GM23248 (cell line): ENCODE results near the gene MED12L. TPM values are rescaled to one million over a fixed set of nuclear protein-coding genes. Genes with fewer than 3 reads are reported as not detected.
A peak's percentile ranks its signal among the peaks of the same experiment; 100 is the strongest.

Source experiments
- DNase-seq: peaks from one replicate; pipeline ENCODE4 v3.0.0-alpha.2; 2015
- H2AFZ ChIP-seq: fragments of 200-600 bp; sonication (generic); 2 replicates; pipeline ENCODE4 v1.6.1; 2016; ENCODE audit warnings: antibody characterized with exemption
- H3F3A ChIP-seq: fragments of 200-600 bp; sonication (generic); 2 replicates; pipeline ENCODE4 v1.6.1; 2016; ENCODE audit warnings: mild to moderate bottlenecking, antibody characterized with exemption, mixed run types; ENCODE audit not compliant: insufficient read depth
- H3K27ac ChIP-seq: fragments of 200-600 bp; sonication (generic); 2 replicates; pipeline ENCODE4 v1.5.1; 2016; ENCODE audit warnings: mild to moderate bottlenecking
- H3K27me3 ChIP-seq: fragments of 200-600 bp; sonication (generic); replicated peaks from 2 replicates; pipeline ENCODE4 v1.6.1; 2016; ENCODE audit warnings: mild to moderate bottlenecking; ENCODE audit not compliant: insufficient read depth
- H3K36me3 ChIP-seq: fragments of 200-600 bp; sonication (generic); 2 replicates; pipeline ENCODE4 v1.6.1; 2016; ENCODE audit warnings: low read depth, mild to moderate bottlenecking
- H3K4me1 ChIP-seq: fragments of 200-600 bp; sonication (generic); 2 replicates; pipeline ENCODE4 v1.6.1; 2016; ENCODE audit warnings: mild to moderate bottlenecking; ENCODE audit not compliant: insufficient read depth
- H3K4me2 ChIP-seq: fragments of 200-600 bp; sonication (generic); one replicate; pipeline ENCODE4 v1.6.1; 2016; ENCODE audit warnings: mild to moderate bottlenecking; ENCODE audit not compliant: unreplicated experiment
- H3K4me3 ChIP-seq: fragments of 200-600 bp; sonication (generic); 2 replicates; pipeline ENCODE4 v1.5.1; 2016; ENCODE audit warnings: mild to moderate bottlenecking
- H3K79me2 ChIP-seq: fragments of 200-600 bp; sonication (generic); 2 replicates; pipeline ENCODE4 v1.6.1; 2016; ENCODE audit warnings: mild to moderate bottlenecking; ENCODE audit not compliant: insufficient read depth
- H3K9ac ChIP-seq: fragments of 200-600 bp; sonication (generic); 2 replicates; pipeline ENCODE4 v1.6.1; 2016; ENCODE audit warnings: mild to moderate bottlenecking
- H3K9me2 ChIP-seq: fragments of 200-600 bp; sonication (generic); 2 replicates; pipeline ENCODE4 v1.6.1; 2016; ENCODE audit warnings: mixed run types, mild to moderate bottlenecking, moderate library complexity; ENCODE audit not compliant: insufficient read depth
- H3K9me3 ChIP-seq: fragments of 200-600 bp; sonication (generic); one replicate; pipeline ENCODE4 v1.6.1; 2017; ENCODE audit warnings: low read depth
- H4K20me1 ChIP-seq: fragments of 200-600 bp; sonication (generic); 2 replicates; pipeline ENCODE4 v1.6.0; 2016; ENCODE audit not compliant: insufficient read depth
- EZH2 ChIP-seq: fragments of 200-600 bp; sonication (generic); IDR thresholded peaks from 2 replicates; pipeline ENCODE4 v1.6.1; 2018; ENCODE audit warnings: antibody characterized with exemption, mild to moderate bottlenecking; ENCODE audit not compliant: insufficient read depth, poor library complexity, severe bottlenecking
- EZH2phosphoT487 ChIP-seq: fragments of 200-600 bp; sonication (generic); IDR thresholded peaks from 2 replicates; pipeline ENCODE4 v1.6.1; 2018; ENCODE audit warnings: antibody characterized with exemption, moderate library complexity, mild to moderate bottlenecking, low read depth; ENCODE audit not compliant: insufficient read depth
- WGBS, 2 experiments: methylation state at CpG; one replicate each; pipeline ENCODE4 v1.1.6; 2015 to 2017; ENCODE audit warnings: low lambda C conversion rate in 2 of 2, low coverage in 1 of 2; ENCODE audit errors: missing lambda C conversion rate in 2 of 2; 5-methylcytosine and 5-hydroxymethylcytosine counted together
- in situ Hi-C: fragments of 300-500 bp; cut with MboI; formaldehyde crosslinking; loops from 2 replicates; pipeline ENCODE4 v1.15.0; 2020
- polyA plus RNA-seq: library from polyadenylated mRNA; unstranded; fragments of >200 nt; fragmentation: Nextera tagmentation; extraction: Ambion mirVana; gene quantifications from 2 replicates; pipeline ENCODE4 v1.2.1, GENCODE V29; 2016
- total RNA-seq: library from RNA; depleted of rRNA; stranded (reverse); fragments of >200 nt; shearing (Covaris generic); gene quantifications from 2 replicates; pipeline ENCODE4 v1.2.3, GENCODE V29; 2014

MED12L gene
- total and polyA plus RNA-seq, 2 experiments from 2014 or later, result 0.13 to 0.32 TPM

DNA sequence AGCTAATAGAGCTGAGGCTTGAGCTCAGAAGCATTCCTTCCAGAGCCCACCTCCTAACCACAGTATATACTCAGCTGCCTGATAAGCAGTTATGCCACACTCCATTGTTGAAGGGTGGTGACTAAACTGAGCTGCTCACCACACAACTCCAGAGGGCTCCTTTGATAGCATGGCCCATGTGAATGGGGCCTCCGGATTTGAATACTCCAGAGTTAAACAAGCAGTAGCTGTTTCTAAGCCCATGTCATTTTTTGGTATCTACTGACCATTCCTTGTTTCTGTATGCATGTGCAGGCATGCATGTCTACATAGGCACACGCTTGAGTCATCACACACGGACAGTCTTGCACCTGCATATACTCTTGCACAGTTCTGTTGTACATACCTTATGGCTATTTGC lies 346.5 kb downstream of the MED12L start:
- no peak overlapping the region for H3K4me2 ChIP-seq
- in situ Hi-C loops, result no loop called here
- H3F3A ChIP-seq, result peaks cover 34% of the 10 kb centered on the region
- H3K9me3 ChIP-seq, result no peaks in the 10 kb centered on the region
- H4K20me1 ChIP-seq, result no peaks in the 10 kb centered on the region
- no peak overlapping the region for H3K27ac ChIP-seq
- H3K27me3 ChIP-seq, result no peaks in the 10 kb centered on the region
- WGBS, 2 experiments, result 92 to 98% methylated on average over 3 of the region's 3 CpGs
- DNase-seq, result peak; percentile 56
- H3K4me3 ChIP-seq, result no peak overlapping the region
- H3K79me2 ChIP-seq, result no peaks in the 10 kb centered on the region
- H3K9me2 ChIP-seq, result no peaks in the 10 kb centered on the region
- TF ChIP-seq EZH2phosphoT487 (no peak), EZH2 (no peak)
- H2AFZ ChIP-seq, result 0 out of 2 replicates have a peak overlapping the region, but pooled peaks have one; percentile 20
- H3K36me3 ChIP-seq, result no peaks in the 10 kb centered on the region
- H3K9ac ChIP-seq, result no peak overlapping the region
- peaks cover 37% of the 10 kb centered on the region for H3K4me1 ChIP-seq

- Histone ChIP-seq H3K4me1 (peaks cover 42% of the 10 kb centered on the region), H3K9ac (no peak overlapping the region), H3K27ac (no peak overlapping the region), H3K4me2 (no peak overlapping the region), H3K27me3 (no peaks in the 10 kb centered on the region), H3K79me2 (no peaks in the 10 kb centered on the region), H3K36me3 (no peaks in the 10 kb centered on the region), H3K9me3 (no peaks in the 10 kb centered on the region), H4K20me1 (no peaks in the 10 kb centered on the region), H3K4me3 (no peak overlapping the region), H3K9me2 (no peaks in the 10 kb centered on the region), H3F3A (peaks cover 34% of the 10 kb centered on the region), H2AFZ (no peak overlapping the region)
- no peak for DNase-seq
- 87 to 90% methylated on average over 7 of the region's 7 CpGs for WGBS, 2 experiments
- TF ChIP-seq EZH2 (no peak), EZH2phosphoT487 (no peak)
- in situ Hi-C loops, result no loop called here
Measured at GRCh38 chr3:151432616-151433372, 347.3 kb downstream of the MED12L start.

GRCh38 chr3:151434151-151434890 lies 348.9 kb downstream of the MED12L start:
- WGBS, 2 experiments, result 0 to 3% methylated on average over 1 of the region's 1 CpG
- H3K27me3 ChIP-seq, result no peaks in the 10 kb centered on the region
- no peaks in the 10 kb centered on the region for H3K79me2 ChIP-seq
- 0 out of 2 replicates have a peak overlapping the region, but pooled peaks have one; percentile 25 for H3K4me3 ChIP-seq
- H3K9me3 ChIP-seq, result no peaks in the 10 kb centered on the region
- peak overlapping the region; percentile 68 for H3K9ac ChIP-seq
- in situ Hi-C loops, result no loop called here
- H3K4me2 ChIP-seq, result peak overlapping the region; percentile 59
- peaks cover 42% of the 10 kb centered on the region for H3K4me1 ChIP-seq
- H3K27ac ChIP-seq, result peak overlapping the region; percentile 91
- DNase-seq, result peak; percentile 96
- no peak overlapping the region; the same call in 1 of the 2 replicates for H2AFZ ChIP-seq
- no peak for TF ChIP-seq EZH2phosphoT487
- TF ChIP-seq EZH2, result no peak
- no peaks in the 10 kb centered on the region for H3K9me2 ChIP-seq
- H3F3A ChIP-seq, result peaks cover 34% of the 10 kb centered on the region
- no peaks in the 10 kb centered on the region for H4K20me1 ChIP-seq
- H3K36me3 ChIP-seq, result no peaks in the 10 kb centered on the region

GRCh38 chr3:151436675-151437446 lies 351.4 kb downstream of the MED12L start:
- H3K9ac ChIP-seq, result no peak overlapping the region
- peaks cover 33% of the 10 kb centered on the region for H3F3A ChIP-seq
- TF ChIP-seq EZH2phosphoT487 (no peak), EZH2 (no peak)
- H3K27me3 ChIP-seq, result no peaks in the 10 kb centered on the region
- H3K9me2 ChIP-seq, result no peaks in the 10 kb centered on the region
- H3K36me3 ChIP-seq, result no peaks in the 10 kb centered on the region
- no peaks in the 10 kb centered on the region for H4K20me1 ChIP-seq
- H3K27ac ChIP-seq, result no peak overlapping the region
- DNase-seq, result no peak
- in situ Hi-C loops, result no loop called here
- H3K4me3 ChIP-seq, result no peak overlapping the region
- H3K4me1 ChIP-seq, result peaks cover 42% of the 10 kb centered on the region
- H2AFZ ChIP-seq, result no peak overlapping the region
- no peak overlapping the region for H3K4me2 ChIP-seq
- no peaks in the 10 kb centered on the region for H3K79me2 ChIP-seq
- 73 to 75% methylated on average over 8 of the region's 8 CpGs for WGBS, 2 experiments
- no peaks in the 10 kb centered on the region for H3K9me3 ChIP-seq
